Immature natural killer cell (primary cell): ENCODE data around the gene COP1. TPM values are rescaled to one million over a fixed set of nuclear protein-coding genes. Genes with fewer than 3 reads are reported as not detected.
"Not testable (repeated sequence)": the region's sequence is repeated elsewhere in the genome, so short reads cannot be mapped to it uniquely, and the experiment has no call there.

ENCODE experiments used
- DNase-seq, 3 donors: peaks; one replicate each; pipeline ENCODE4 v3.0.0; 2022; ENCODE audit warnings: mixed read lengths in 1 of 3
- H3K27ac Mint-ChIP-seq, 6 donors: one replicate each; pipeline ENCODE4 v1.8.0; 2020; ENCODE audit warnings: mixed read lengths in 6 of 6, mild to moderate bottlenecking in 5 of 6, inconsistent platforms in 4 of 6, moderate library complexity in 3 of 6
- H3K27me3 Mint-ChIP-seq, 3 donors: one replicate each; pipeline ENCODE4 v1.8.0; 2020 to 2021; ENCODE audit warnings: low read depth in 3 of 3, mild to moderate bottlenecking in 3 of 3, mixed read lengths in 3 of 3, moderate library complexity in 3 of 3, inconsistent platforms in 1 of 3
- H3K36me3 Mint-ChIP-seq, 3 donors: one replicate each; pipeline ENCODE4 v1.8.0; 2020; ENCODE audit warnings: mixed read lengths in 3 of 3, inconsistent platforms in 2 of 3, mild to moderate bottlenecking in 2 of 3
- H3K4me1 Mint-ChIP-seq, 2 donors: one replicate each; pipeline ENCODE4 v1.8.0; 2020; ENCODE audit warnings: inconsistent platforms in 2 of 2, mild to moderate bottlenecking in 2 of 2, mixed read lengths in 2 of 2, moderate library complexity in 1 of 2
- H3K4me3 Mint-ChIP-seq, 5 donors: one replicate each; pipeline ENCODE4 v1.8.0; 2020; ENCODE audit warnings: mild to moderate bottlenecking in 5 of 5, mixed read lengths in 5 of 5, inconsistent platforms in 3 of 5, moderate library complexity in 3 of 5
- H3K9me3 Mint-ChIP-seq, 6 donors: one replicate each; pipeline ENCODE4 v1.8.0; 2020; ENCODE audit warnings: mild to moderate bottlenecking in 6 of 6, mixed read lengths in 6 of 6, inconsistent platforms in 4 of 6, moderate library complexity in 3 of 6
- polyA plus RNA-seq, 3 donors: library from polyadenylated mRNA; unstranded; fragments of 300-500 nt; fragmentation: Illumina TruSeq; gene quantifications; one replicate each; pipeline ENCODE4 v1.2.3, GENCODE V29; 2021

The COP1 gene
- polyA plus RNA-seq, 3 donors from 2014 or later: 28.3 to 42.2 (median 37.4) TPM

DNA sequence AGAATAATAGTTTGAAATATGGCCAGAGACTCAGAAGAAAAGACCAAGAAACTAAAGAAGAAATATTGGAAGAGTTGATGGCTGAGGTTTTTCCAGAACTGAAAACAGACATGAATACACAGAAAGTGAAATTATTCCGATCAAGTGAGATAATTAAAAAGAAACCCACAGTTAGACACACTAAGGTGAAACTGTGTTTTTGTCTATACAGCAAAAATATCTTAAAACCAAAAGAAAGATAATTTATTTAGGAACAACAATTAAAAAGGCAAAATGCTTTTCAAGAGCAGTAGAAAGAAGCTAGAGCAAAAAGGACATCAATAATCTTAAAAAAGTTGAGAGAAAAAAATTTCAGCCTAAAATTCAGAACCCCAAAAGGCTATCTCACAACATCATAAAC is 116.3 kb downstream of the COP1 start:
- no peaks in the 10 kb centered on the region for H3K27me3 Mint-ChIP-seq
- H3K4me3 Mint-ChIP-seq: no peak overlapping the region
- no peak for DNase-seq
- H3K4me1 Mint-ChIP-seq: peaks cover 3 to 18% of the 10 kb centered on the region in 2 donors
- no peak overlapping the region for H3K27ac Mint-ChIP-seq
- H3K9me3 Mint-ChIP-seq: peaks cover 0 to 24% (median 7%) of the 10 kb centered on the region in 6 donors
- H3K36me3 Mint-ChIP-seq: peaks cover 31 to 56% (median 54%) of the 10 kb centered on the region in 3 donors

DNA sequence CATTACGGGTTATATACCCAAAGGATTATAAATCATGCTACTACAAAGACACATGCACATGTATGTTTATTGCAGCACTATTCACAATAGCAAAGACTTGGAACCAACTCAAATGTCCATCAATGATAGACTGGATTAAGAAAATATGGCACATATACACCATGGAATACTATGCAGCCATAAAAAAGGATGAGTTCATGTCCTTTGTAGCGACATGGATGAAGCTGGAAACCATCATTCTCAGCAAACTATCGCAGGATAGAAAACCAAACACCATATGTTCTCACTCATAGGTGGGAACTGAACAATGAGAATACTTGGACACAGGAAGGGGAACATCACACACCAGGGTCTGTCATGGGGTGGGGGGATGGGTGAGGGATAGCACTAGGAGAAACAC is 119.3 kb downstream of the COP1 start:
- H3K4me3 Mint-ChIP-seq, H3K27ac Mint-ChIP-seq: not testable (repeated sequence)
- H3K36me3 Mint-ChIP-seq: peaks cover 35 to 54% (median 44%) of the 10 kb centered on the region in 3 donors

DNA sequence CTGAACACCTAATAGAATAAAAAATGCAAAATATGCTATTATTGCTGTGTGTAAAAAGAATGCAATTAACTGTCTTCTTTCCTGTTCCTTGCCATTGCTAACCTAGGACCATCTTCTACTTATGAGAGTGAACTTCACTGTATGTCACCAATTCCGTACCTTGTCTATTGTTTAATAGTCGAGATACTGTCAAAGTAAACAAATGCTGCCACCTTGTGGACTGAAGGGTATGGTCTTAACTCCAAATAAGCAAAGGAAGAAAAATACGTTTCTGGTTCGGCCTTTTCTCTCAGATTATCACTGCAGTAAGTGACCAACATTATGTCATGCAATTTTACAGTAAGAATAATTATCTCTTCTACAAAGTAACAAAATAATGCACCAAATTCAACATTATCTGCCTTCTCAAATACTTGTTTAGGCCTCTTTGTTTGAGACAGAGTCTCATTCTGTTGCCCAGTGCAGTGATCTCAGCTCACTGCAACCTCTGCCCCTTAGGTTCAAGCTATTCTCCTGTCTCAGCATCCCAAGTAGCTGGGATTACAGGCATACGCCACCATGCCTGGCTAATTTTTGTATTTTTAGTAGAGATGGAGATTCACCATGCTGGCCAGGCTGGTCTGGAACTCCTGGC is 133.4 kb downstream of the COP1 start:
- Mint-ChIP-seq H3K4me1 (peaks cover 8 to 27% of the 10 kb centered on the region in 2 donors), H3K27ac (no peak overlapping the region), H3K27me3 (peaks cover 0 to 2% (median 0%) of the 10 kb centered on the region in 3 donors), H3K4me3 (no peak overlapping the region), H3K36me3 (peaks cover 30 to 51% (median 48%) of the 10 kb centered on the region in 3 donors), H3K9me3 (peaks cover 2 to 23% (median 11%) of the 10 kb centered on the region in 6 donors)
- peak; percentile 2 to 23 (median 22) for DNase-seq

More for the DNA sequence above, 119.3 kb downstream of the COP1 start:
- Mint-ChIP-seq H3K4me1 (peaks cover 3 to 33% of the 10 kb centered on the region in 2 donors), H3K9me3 (peaks cover 0 to 16% (median 4%) of the 10 kb centered on the region in 6 donors)
- not testable (repeated sequence) for DNase-seq, H3K27me3 Mint-ChIP-seq

DNA sequence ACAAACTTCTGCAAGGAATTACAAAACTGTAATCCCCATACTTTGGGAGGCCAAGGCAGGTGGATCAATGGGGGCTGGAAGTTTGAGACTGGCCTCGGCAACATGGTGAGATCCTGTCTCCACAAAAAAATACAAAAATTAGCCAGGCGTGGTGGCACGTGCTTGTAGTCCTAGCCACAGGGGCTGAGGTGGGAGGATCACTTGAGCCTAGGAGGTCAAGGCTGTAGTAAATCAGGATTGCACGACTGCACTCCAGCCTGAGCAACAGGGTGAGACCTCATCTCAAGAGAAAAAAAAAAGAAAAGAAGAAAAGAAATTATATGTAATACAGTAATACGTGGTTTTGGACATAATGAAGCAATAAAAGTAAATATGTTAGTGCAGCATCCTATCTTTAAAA is 138.2 kb downstream of the COP1 start:
- Mint-ChIP-seq H3K4me1 (peaks cover 0 to 7% of the 10 kb centered on the region in 2 donors), H3K4me3 (no peak overlapping the region), H3K27me3 (peaks cover 0 to 2% (median 2%) of the 10 kb centered on the region in 3 donors), H3K36me3 (peaks cover 5 to 15% (median 10%) of the 10 kb centered on the region in 3 donors), H3K9me3 (no peaks in the 10 kb centered on the region), H3K27ac (no peak overlapping the region)
- DNase-seq: no peak

DNA sequence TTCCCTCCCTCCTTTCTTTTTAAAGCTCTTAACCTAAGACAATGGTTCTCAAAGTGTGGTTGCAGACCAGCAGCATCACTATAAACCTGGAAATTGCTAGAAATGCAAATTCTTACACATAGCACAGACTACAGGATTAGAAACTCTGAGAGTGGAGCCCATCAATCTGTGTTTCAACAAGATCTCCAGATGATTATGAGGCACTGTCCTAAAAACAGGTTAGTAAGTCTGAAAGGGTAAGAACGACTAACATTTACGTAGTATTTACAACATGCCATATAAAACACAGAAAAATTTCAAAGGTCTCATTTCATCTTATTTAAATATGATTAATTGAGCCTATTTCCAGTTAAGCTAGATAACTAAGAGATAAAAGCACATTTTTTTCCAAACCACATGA is 138.8 kb downstream of the COP1 start:
- Mint-ChIP-seq H3K4me3 (no peak overlapping the region), H3K36me3 (peaks cover 5 to 15% (median 10%) of the 10 kb centered on the region in 3 donors), H3K9me3 (no peaks in the 10 kb centered on the region), H3K27me3 (peaks cover 0 to 2% (median 2%) of the 10 kb centered on the region in 3 donors), H3K4me1 (peaks cover 0 to 6% of the 10 kb centered on the region in 2 donors), H3K27ac (no peak overlapping the region)
- no peak for DNase-seq

DNA sequence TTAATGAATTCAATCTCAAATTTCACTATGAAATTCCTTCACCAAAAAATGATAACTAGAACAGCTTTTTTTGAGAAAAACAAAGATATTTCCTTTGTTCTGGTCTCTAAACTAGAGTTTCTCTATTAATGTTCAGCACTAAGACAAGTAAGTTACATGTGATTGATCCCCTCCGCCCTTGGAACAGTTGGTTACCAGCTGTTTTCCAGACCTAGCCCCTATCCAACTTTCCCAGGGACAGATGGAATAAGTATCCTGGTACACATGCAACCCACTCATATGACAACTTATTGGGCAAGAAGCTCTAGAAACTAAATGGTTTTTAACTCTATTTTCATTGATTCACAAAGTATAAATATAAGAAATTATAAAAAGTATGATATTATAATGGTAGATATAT is 140.4 kb downstream of the COP1 start:
- DNase-seq: no peak
- H3K9me3 Mint-ChIP-seq: no peaks in the 10 kb centered on the region
- peaks cover 10 to 18% (median 10%) of the 10 kb centered on the region in 3 donors for H3K36me3 Mint-ChIP-seq
- no peak overlapping the region for H3K27ac Mint-ChIP-seq
- H3K4me3 Mint-ChIP-seq: no peak overlapping the region
- H3K27me3 Mint-ChIP-seq: peaks cover 0 to 2% (median 2%) of the 10 kb centered on the region in 3 donors
- H3K4me1 Mint-ChIP-seq: peaks cover 0 to 6% of the 10 kb centered on the region in 2 donors

DNA sequence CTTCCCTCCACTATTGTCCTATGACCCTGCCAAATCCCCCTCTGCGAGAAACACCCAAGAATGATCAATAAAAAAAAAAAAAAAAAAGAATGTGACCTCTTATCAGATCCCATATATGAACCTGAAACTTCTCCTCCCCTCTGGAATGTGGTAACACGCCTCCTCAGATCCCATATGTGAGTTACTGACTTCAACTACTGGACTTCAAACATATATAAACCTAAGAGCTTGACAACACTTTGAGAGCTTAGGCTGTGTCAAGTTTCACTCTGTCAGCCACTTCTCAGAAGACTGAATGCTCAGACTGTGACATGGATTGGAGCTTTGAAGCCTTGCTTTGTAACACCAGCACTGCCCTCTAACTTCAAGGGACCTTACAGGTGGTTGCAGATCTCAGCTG is 148.4 kb downstream of the COP1 start:
- H3K4me3 Mint-ChIP-seq: no peak overlapping the region
- H3K27ac Mint-ChIP-seq: no peak overlapping the region
- no peaks in the 10 kb centered on the region for H3K27me3 Mint-ChIP-seq
- no peaks in the 10 kb centered on the region for H3K9me3 Mint-ChIP-seq
- no peak for DNase-seq
- peaks cover 5 to 7% (median 6%) of the 10 kb centered on the region in 3 donors for H3K36me3 Mint-ChIP-seq
- no peaks in the 10 kb centered on the region for H3K4me1 Mint-ChIP-seq

DNA sequence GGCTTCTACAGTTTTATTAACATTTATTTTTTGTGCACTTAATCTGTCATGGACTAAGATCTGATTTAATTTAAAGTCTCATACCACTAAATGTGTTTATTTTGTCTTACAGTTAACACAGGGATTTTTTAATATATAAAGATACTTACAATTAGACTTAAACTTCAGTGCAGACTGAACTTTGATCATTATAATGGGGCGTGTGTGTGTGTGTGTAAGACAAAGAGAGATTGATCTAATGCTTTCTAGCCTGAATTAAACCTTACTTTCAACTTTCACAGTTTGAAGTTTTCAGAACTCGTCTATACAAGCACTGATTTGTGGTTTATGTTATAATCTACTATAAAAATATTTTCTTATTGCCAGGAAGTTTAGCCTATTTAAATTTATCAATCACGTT is 150.8 kb downstream of the COP1 start:
- H3K27ac Mint-ChIP-seq: no peak overlapping the region
- no peaks in the 10 kb centered on the region for H3K27me3 Mint-ChIP-seq
- H3K9me3 Mint-ChIP-seq: no peaks in the 10 kb centered on the region
- H3K36me3 Mint-ChIP-seq: peaks cover 0 to 5% (median 0%) of the 10 kb centered on the region in 3 donors
- H3K4me1 Mint-ChIP-seq: no peaks in the 10 kb centered on the region
- H3K4me3 Mint-ChIP-seq: no peak overlapping the region
- DNase-seq: no peak

DNA sequence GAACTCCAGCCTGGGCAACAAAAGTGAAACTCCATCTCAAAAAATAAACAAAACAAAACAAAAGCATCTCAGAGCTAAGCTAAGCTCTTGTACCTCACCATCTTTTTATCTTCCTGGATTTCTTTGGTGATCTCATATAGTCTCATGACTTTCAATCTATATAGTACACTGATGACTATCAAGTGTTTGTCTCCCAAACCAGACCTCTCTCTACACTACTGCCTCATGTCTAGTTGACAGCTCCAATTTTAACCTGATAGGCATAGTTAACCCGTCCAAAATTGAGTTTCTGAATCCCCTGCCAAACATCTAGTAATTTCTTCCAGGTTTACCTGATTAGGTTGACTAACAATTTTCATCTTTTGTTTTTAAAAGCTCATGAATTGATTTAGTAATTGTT is 151.7 kb downstream of the COP1 start:
- no peaks in the 10 kb centered on the region for H3K27me3 Mint-ChIP-seq
- H3K36me3 Mint-ChIP-seq: peaks cover 0 to 5% (median 0%) of the 10 kb centered on the region in 3 donors
- peak overlapping the region in 1 of 6 donors; percentile 26 for H3K27ac Mint-ChIP-seq
- DNase-seq: no peak
- no peak overlapping the region for H3K4me3 Mint-ChIP-seq
- no peaks in the 10 kb centered on the region for H3K4me1 Mint-ChIP-seq
- no peaks in the 10 kb centered on the region for H3K9me3 Mint-ChIP-seq

DNA sequence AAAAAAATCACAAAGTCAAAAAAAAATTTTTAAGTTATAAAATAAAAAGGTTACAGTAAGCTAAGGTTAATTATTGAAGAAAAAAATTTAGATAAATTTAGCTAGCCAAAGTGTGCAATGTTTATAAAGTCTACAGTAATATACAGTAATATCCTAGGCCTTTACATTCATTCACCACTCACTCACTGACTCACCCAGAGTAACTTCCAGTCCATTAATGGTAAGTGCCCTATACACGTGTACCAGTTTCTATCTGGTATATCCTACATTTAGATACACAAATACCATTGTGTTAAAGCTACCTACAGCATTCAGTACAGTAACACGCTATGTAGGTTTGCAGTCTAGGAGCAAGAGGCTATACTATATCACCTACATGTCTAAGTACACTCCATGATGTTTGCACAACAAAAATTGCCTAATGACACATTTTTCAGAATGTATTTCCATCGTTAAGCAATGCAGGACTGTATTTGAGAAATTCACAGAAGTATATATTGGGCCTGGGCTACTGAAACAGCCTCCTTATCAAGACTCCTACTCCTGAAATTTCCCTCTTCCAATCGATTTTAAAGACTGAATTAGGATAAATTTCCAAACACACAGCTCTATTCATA is 155.1 kb downstream of the COP1 start:
- no peak for DNase-seq
- Mint-ChIP-seq H3K27ac (no peak overlapping the region), H3K4me3 (no peak overlapping the region), H3K9me3 (no peaks in the 10 kb centered on the region), H3K36me3 (peaks cover 0 to 5% (median 0%) of the 10 kb centered on the region in 3 donors), H3K4me1 (peaks cover 0 to 2% of the 10 kb centered on the region in 2 donors), H3K27me3 (no peaks in the 10 kb centered on the region)

DNA sequence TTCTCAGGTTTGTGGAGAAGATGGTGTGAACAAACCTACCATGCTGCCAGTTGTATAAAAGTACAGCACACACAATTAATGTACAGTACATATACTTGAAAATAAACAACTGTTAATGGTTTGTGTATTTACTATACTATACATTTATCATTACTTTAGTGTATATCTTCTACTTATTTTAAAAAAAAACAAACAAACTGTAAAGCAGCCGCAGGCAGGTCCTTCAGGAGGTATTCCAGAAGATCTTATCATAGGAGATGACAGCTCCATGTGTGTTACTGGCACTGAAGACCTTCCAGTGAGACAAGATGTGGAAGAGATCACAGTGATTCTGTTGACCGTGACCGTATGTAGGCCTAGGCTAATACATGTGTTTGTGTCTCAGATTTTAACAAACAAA is 155.7 kb downstream of the COP1 start:
- Mint-ChIP-seq H3K4me3 (no peak overlapping the region), H3K4me1 (peaks cover 0 to 2% of the 10 kb centered on the region in 2 donors), H3K36me3 (peaks cover 0 to 5% (median 0%) of the 10 kb centered on the region in 3 donors), H3K27ac (no peak overlapping the region), H3K27me3 (no peaks in the 10 kb centered on the region), H3K9me3 (no peaks in the 10 kb centered on the region)
- DNase-seq: no peak

DNA sequence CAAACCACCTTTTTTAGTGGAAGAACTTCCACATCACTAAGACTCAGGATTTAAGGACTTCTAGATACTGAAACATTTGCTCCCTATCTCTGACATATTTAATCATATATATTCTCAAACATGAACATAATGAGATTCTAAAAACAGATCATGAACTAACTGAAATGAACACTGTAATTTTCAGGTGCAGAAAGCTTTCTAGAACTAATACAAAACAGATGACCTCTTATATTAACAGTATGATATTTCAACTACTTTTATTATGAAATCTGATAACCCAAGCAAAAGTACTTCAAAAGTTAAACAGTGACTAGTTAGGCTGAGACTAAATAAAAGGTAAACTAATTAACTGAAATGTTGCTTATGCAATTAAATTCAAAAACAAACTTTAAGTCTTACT is 157.5 kb downstream of the COP1 start:
- peaks cover 0 to 2% of the 10 kb centered on the region in 2 donors for H3K4me1 Mint-ChIP-seq

DNA sequence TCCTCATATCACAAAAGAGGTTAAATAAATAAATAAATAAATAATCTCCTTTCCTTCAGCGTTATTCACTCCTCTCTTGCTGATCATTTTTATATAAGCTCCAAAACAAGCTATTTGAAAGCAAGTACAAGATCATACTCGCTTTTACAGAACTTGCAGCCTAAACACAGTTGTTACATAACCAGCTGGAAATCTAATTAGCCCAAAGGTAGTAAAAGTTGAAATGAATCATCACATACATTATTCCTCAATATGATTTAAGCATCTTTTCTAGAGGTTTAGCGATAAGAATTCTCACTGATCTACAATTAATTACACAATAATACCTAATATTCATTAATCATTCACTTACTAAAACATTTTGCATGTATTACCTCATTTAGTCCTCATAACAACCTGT is 160.2 kb downstream of the COP1 start:
- Mint-ChIP-seq H3K27ac (no peak overlapping the region), H3K36me3 (peaks cover 4 to 5% (median 5%) of the 10 kb centered on the region in 3 donors), H3K4me1 (peaks cover 0 to 4% of the 10 kb centered on the region in 2 donors), H3K27me3 (no peaks in the 10 kb centered on the region), H3K4me3 (no peak overlapping the region), H3K9me3 (no peaks in the 10 kb centered on the region)
- DNase-seq: no peak

More for the DNA sequence above, 157.5 kb downstream of the COP1 start:
- Mint-ChIP-seq H3K27ac (no peak overlapping the region), H3K36me3 (no peaks in the 10 kb centered on the region), H3K9me3 (no peaks in the 10 kb centered on the region), H3K27me3 (no peaks in the 10 kb centered on the region), H3K4me3 (no peak overlapping the region)
- no peak for DNase-seq

DNA sequence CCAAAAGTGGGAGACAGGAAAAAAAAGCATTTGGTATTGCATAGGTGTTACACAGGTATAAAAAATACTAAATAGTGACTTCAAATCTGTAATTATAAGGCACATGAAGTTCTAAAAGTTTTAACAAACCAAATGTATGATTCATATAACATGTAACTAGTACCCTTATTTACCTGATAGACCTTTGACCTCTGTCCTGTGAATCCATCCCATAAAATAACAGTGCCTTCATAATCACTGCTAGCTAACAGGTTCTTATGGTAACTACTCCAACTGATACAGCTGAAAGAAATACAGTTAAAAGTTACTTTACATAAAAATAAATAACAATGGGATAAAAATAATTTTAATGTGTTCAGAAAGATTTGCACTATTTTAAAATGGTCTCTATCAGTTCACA is 163.5 kb downstream of the COP1 start:
- no peak for DNase-seq
- H3K36me3 Mint-ChIP-seq: peaks cover 8 to 20% (median 15%) of the 10 kb centered on the region in 3 donors
- peaks cover 0 to 2% of the 10 kb centered on the region in 2 donors for H3K4me1 Mint-ChIP-seq
- no peak overlapping the region for H3K4me3 Mint-ChIP-seq
- no peak overlapping the region for H3K27ac Mint-ChIP-seq
- no peaks in the 10 kb centered on the region for H3K9me3 Mint-ChIP-seq
- peaks cover 0 to 2% (median 0%) of the 10 kb centered on the region in 3 donors for H3K27me3 Mint-ChIP-seq
